ENCODE data around the gene AGAP1.

Gene AGAP1

GRCh38 chr2:235926229-235926628 is 432.4 kb downstream of the AGAP1 start:
- no peak overlapping the region for H3K4me3 ChIP-seq (ENCODE audit: low read length)
- TF ChIP-seq CTCF (IDR thresholded peaks at IDR 0.05; ENCODE audit: insufficient read depth, low read depth, low read length, missing control alignments) = no peak
- no peak for DNase-seq (ENCODE audit: low read depth)

GRCh38 chr2:235928751-235929370 is 435.0 kb downstream of the AGAP1 start:
- no peak overlapping the region for H3K4me3 ChIP-seq (ENCODE audit: low read length)
- DNase-seq (ENCODE audit: low read depth) = no peak
- no peak for TF ChIP-seq CTCF (IDR thresholded peaks at IDR 0.05; ENCODE audit: insufficient read depth, low read depth, low read length, missing control alignments)

GRCh38 chr2:235930701-235931100 is 436.9 kb downstream of the AGAP1 start:
- no peak for TF ChIP-seq CTCF (IDR thresholded peaks at IDR 0.05; ENCODE audit: insufficient read depth, low read depth, low read length, missing control alignments)
- no peak for DNase-seq (ENCODE audit: low read depth)
- no peak overlapping the region for H3K4me3 ChIP-seq (ENCODE audit: low read length)

- TF ChIP-seq CTCF (IDR thresholded peaks at IDR 0.05; ENCODE audit: insufficient read depth, low read depth, low read length, missing control alignments) = no peak
- no peak overlapping the region for H3K4me3 ChIP-seq (ENCODE audit: low read length)
- no peak for DNase-seq (ENCODE audit: low read depth)
Observed at GRCh38 chr2:235931676-235932075, 437.8 kb downstream of the AGAP1 start.

- no peak overlapping the region for H3K4me3 ChIP-seq (ENCODE audit: low read length)
- no peak for TF ChIP-seq CTCF (IDR thresholded peaks at IDR 0.05; ENCODE audit: insufficient read depth, low read depth, low read length, missing control alignments)
- DNase-seq (ENCODE audit: low read depth) = no peak
Observed at GRCh38 chr2:235934059-235934773, 440.4 kb downstream of the AGAP1 start.

GRCh38 chr2:235934774-235935484 is 441.1 kb downstream of the AGAP1 start:
- no peak overlapping the region for H3K4me3 ChIP-seq (ENCODE audit: low read length)
- no peak for TF ChIP-seq CTCF (IDR thresholded peaks at IDR 0.05; ENCODE audit: insufficient read depth, low read depth, low read length, missing control alignments)
- DNase-seq (ENCODE audit: low read depth) = no peak

All from epithelial cell of esophagus (primary cell).